ENCODE results near the gene CPA5.

The CPA5 gene

GRCh38 chr7:130333832-130334231, 10.8 kb upstream of the CPA5 start:
- H3K4me3 ChIP-seq (ENCODE audit: low read depth, low read length): no peak overlapping the region
- TF ChIP-seq CTCF (IDR thresholded peaks at IDR 0.05; ENCODE audit: borderline replicate concordance, insufficient read depth, low read depth, low read length): no peak

DNA sequence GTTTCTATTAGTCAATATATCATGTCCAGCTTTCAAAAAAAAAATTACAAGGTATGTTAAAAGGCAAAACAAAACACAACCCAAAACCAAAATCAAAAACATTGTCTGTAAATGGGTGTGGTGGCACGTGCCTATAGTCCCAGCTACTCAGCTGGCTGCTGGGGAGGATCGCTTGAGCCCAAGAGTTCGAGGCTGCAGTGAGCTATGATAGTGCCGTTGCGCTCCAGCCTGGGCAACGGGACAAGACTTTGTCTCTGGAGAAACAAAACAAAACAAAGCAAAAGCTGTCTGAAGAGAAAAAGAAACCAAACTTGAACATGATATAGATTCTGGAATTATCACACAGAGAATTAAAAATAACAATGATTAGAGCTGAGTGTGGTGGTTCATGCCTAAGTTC, 10.3 kb upstream of the CPA5 start:
- H3K4me3 ChIP-seq (ENCODE audit: low read depth, low read length): no peak overlapping the region
- no peak for TF ChIP-seq CTCF (IDR thresholded peaks at IDR 0.05; ENCODE audit: borderline replicate concordance, insufficient read depth, low read depth, low read length)

- no peak for TF ChIP-seq CTCF (IDR thresholded peaks at IDR 0.05; ENCODE audit: borderline replicate concordance, insufficient read depth, low read depth, low read length)
- no peak overlapping the region for H3K4me3 ChIP-seq (ENCODE audit: low read depth, low read length)
Observed at GRCh38 chr7:130337410-130337971, 7.1 kb upstream of the CPA5 start.

DNA sequence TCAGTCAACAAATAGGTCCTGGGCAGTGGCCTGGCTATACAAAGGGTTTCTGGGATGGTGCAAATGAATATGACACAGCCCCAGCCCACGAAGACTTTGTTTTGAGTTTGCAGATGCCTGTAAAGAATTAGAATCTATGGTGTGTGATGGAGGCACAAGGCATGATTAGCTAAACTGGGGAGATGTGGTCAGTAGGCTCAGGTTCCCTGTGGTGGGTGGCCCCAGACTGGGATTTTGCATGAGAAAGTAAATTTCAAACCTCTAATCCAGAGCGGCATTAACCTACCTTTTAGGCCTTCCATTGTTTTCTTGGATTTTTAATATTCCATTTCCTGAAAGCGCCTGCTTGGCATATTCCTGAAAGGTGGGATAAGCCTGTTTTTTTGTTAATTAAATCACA, 6.4 kb upstream of the CPA5 start:
- TF ChIP-seq CTCF (IDR thresholded peaks at IDR 0.05; ENCODE audit: borderline replicate concordance, insufficient read depth, low read depth, low read length): no peak
- H3K4me3 ChIP-seq (ENCODE audit: low read depth, low read length): no peak overlapping the region

DNA sequence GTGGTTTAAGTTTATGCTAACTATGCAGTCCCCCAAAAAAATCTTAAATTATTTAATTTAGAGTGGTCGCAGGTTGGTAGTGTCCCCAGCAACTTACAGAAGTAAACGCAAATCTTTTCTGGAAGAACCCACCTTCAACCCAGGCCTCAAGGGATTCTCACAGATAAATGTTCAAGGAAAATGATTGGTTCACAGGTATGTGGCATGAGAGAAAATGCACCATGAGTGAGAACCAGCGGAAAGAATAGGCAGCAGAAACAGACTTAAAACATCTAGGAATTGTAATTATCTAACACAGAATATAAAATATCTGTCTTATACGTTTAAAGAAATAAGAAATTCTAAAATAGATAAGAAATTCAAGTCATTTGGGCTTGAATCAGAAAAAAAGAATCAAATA, 2.7 kb upstream of the CPA5 start:
- no peak for TF ChIP-seq CTCF (IDR thresholded peaks at IDR 0.05; ENCODE audit: borderline replicate concordance, insufficient read depth, low read depth, low read length)
- H3K4me3 ChIP-seq (ENCODE audit: low read depth, low read length): no peak overlapping the region

DNA sequence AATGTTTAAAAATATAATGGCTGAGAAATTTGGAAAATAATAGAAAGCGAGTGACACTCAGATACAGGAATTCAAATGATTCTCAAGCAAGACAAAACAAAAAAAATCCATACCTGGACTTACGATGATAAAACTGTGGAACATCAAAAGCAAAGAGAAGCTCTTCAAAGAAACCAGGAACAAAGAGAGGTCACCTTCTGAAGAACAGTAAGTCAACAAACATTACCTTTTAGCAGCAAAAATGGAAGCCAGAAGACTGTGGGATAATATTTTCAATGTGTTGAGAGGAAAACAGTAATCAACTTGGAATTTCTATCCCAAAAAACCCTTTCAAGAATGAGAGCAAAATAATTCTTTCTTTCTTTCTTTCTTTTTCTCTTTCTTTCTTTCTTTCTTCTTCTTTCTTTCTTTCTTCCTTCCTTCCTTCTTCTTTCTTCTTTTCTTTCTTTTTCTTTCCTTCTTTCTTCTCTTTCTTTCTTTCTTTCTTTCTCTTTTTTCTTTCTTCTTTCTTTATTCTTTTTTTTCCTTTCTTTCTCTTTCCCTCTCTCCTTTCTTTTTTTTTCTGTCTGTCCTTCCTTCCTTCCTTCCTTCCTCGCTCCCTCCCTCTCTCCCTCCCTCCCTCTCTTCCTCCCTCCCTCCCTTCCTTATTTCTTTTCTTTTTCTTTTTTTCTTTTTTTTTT, 1.8 kb upstream of the CPA5 start:
- TF ChIP-seq CTCF (IDR thresholded peaks at IDR 0.05; ENCODE audit: borderline replicate concordance, insufficient read depth, low read depth, low read length): no peak
- H3K4me3 ChIP-seq (ENCODE audit: low read depth, low read length): no peak overlapping the region

DNA sequence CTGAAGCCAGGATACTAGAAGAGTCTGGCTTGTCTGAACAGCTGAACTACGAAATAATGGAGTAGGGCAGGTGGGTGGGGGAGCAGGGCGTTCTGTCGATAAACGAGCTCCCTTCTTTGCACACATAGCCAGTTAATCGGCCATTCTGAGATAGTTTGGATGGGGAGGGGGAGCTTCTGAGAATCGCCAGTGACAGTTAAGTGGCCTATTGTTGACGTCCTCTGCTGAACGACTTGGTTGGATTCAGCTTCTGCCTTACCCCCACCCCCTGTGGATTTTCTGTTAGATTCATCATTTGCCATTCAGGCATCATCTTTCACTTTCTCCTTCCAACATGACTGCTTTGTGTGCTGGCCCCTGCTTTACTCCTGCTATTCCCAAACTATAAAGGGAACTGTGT, 520 bp downstream of the CPA5 start:
- no peak overlapping the region for H3K4me3 ChIP-seq (ENCODE audit: low read depth, low read length)
- TF ChIP-seq CTCF (IDR thresholded peaks at IDR 0.05; ENCODE audit: borderline replicate concordance, insufficient read depth, low read depth, low read length): no peak

All from GM12875 (cell line).